ENCODE results near the gene EML6. TPM values are rescaled to one million over a fixed set of nuclear protein-coding genes. Genes with fewer than 3 reads are reported as not detected.

Gene EML6
- total RNA-seq, 1 donor from 2014 or later = 8.1 TPM

- Mint-ChIP-seq H3K27ac (ENCODE audit: unreplicated experiment) (no peak overlapping the region), H3K27me3 (ENCODE audit: low read depth) (no peaks in the 10 kb centered on the region), H3K9me3 (no peaks in the 10 kb centered on the region), H3K36me3 (ENCODE audit: low read depth) (no peaks in the 10 kb centered on the region), H3K4me1 (peaks cover 35% of the 10 kb centered on the region), H3K4me3 (no peak overlapping the region)
- TF ChIP-seq CTCF (conservative IDR thresholded peaks at IDR 0.05) = no peak
- no peak for DNase-seq (ENCODE audit: low read depth, low spot score)
Observed at GRCh38 chr2:55000341-55000740, 276.9 kb downstream of the EML6 start.

DNA sequence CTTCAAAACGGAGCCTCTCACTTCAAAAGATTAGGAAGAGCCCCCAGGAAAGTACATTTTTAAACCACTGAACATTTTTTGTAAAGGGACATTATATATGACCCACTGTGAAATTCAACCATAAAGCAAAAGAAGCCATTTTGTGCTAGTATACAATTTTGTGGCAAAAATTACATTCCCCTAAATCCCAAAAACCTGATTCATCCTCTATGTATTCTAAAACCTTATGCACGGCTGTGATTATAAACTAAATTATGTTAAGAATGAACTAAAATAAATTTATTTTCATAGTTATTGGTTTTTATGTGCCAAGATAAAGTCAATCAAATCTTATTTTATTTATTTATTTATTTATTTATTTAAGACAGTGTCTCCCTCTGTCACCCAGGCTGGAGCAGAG lies 278.3 kb downstream of the EML6 start:
- TF ChIP-seq CTCF (conservative IDR thresholded peaks at IDR 0.05) = no peak
- H3K4me3 Mint-ChIP-seq = no peak overlapping the region
- no peaks in the 10 kb centered on the region for H3K27me3 Mint-ChIP-seq (ENCODE audit: low read depth)
- H3K36me3 Mint-ChIP-seq (ENCODE audit: low read depth) = no peaks in the 10 kb centered on the region
- no peak overlapping the region for H3K27ac Mint-ChIP-seq (ENCODE audit: unreplicated experiment)
- no peak for DNase-seq (ENCODE audit: low read depth, low spot score)
- no peaks in the 10 kb centered on the region for H3K9me3 Mint-ChIP-seq
- peaks cover 27% of the 10 kb centered on the region for H3K4me1 Mint-ChIP-seq

DNA sequence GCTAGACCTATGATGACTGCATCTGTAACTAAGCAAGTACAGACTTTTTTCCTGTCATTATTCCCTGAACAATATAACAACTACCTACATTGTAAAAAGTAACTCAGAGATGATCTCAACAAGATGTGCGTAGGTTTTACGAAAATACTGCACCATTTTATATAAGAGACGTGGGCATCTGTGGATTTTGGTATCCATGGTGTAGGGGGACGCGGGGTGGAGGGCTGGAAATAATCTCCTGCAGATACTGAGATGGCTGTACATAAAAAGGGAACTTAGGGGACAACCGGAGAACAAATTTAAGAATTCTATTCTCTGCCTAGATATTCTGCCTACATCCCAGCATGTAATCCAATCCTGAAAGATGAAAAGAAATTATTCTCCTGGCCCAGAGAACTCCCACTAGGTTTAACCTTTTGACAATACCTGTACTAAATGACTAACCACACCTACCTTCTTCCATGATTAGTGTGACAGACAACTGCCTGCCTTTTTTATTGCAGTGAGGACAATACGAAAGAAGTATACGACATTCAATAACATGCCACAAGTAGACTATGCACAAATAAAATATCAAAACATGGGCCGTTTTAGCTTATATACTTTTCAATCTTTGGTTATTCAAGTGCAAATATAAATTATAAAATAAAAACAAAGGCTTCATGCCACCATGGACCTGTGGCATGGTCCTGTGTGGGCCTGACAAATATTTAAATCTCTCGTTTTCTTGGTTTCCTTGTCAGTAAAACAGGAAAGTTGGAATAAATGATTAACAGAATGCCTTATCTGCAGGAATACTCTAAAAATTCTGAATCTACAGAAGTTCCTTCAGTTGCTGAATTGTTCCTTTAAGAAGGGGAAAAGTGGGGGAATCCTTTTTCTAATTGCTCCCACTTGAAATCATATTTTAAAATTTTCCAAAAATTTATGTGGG lies 280.5 kb downstream of the EML6 start:
- peaks cover 25% of the 10 kb centered on the region for H3K4me1 Mint-ChIP-seq
- H3K4me3 Mint-ChIP-seq = no peak overlapping the region
- no peaks in the 10 kb centered on the region for H3K9me3 Mint-ChIP-seq
- H3K27me3 Mint-ChIP-seq (ENCODE audit: low read depth) = no peaks in the 10 kb centered on the region
- no peak overlapping the region for H3K27ac Mint-ChIP-seq (ENCODE audit: unreplicated experiment)
- no peaks in the 10 kb centered on the region for H3K36me3 Mint-ChIP-seq (ENCODE audit: low read depth)
- no peak for DNase-seq (ENCODE audit: low read depth, low spot score)
- TF ChIP-seq CTCF (conservative IDR thresholded peaks at IDR 0.05) = no peak

DNA sequence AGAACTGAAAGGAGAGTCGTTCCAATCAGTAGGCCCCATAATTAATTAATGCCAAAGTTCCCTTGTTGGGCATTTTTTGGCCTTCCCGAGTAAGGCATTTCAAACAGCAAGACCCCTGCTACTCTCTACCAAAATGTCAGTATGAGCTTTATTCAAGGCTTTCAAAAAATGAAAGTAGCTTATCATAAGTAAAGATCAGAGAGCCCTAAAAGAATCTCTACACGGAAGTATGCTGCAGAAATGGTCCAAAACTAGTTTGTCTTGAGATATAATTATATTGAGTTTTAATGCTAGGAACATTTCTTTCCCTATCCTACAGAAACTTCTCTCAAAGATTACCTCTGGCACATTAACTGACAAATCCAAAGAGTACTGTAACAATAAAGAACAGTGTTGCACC lies 282.8 kb downstream of the EML6 start:
- H3K9me3 Mint-ChIP-seq = no peaks in the 10 kb centered on the region
- no peaks in the 10 kb centered on the region for H3K36me3 Mint-ChIP-seq (ENCODE audit: low read depth)
- no peaks in the 10 kb centered on the region for H3K27me3 Mint-ChIP-seq (ENCODE audit: low read depth)
- H3K27ac Mint-ChIP-seq (ENCODE audit: unreplicated experiment) = no peak overlapping the region
- peaks cover 24% of the 10 kb centered on the region for H3K4me1 Mint-ChIP-seq
- DNase-seq (ENCODE audit: low read depth, low spot score) = no peak
- TF ChIP-seq CTCF (conservative IDR thresholded peaks at IDR 0.05) = no peak
- H3K4me3 Mint-ChIP-seq = no peak overlapping the region

DNA sequence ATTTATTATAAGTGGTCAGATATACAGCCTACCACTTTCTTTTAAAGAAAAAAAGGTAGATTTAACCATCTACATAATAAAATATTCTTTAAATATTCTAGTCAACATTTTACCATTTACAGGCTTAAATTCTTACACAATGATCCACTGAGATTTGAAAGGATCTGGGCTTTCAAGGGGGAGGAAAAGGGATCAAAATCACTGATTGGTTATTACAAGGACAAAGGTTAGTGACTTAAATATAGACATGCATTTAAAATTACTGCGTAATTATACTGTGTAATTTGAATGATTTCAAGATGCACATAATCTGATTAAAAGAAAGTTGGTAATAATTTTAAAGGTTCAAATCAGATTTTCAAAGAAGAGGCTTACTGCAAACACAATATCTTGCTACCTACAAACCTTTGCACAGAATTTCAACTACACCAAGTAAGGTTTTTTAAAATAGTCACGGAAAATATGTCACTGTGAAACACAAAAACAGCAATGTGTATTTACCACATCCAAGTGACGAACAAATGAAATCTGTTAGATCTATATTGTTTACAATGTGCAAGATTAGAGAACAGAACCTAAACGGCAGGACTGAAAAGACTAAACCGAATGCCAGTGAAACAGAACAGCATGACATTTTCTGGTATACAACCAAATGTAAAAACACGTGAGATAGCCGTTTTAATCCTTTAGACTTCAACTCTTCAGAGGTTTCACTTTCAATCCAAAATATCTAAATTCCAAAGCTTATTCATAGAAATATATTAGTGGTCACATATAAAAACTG lies 286.0 kb downstream of the EML6 start:
- H3K36me3 Mint-ChIP-seq (ENCODE audit: low read depth) = no peaks in the 10 kb centered on the region
- no peak overlapping the region for H3K4me3 Mint-ChIP-seq
- peaks cover 38% of the 10 kb centered on the region for H3K4me1 Mint-ChIP-seq
- no peak for TF ChIP-seq CTCF (conservative IDR thresholded peaks at IDR 0.05)
- H3K27ac Mint-ChIP-seq (ENCODE audit: unreplicated experiment) = no peak overlapping the region
- no peak for DNase-seq (ENCODE audit: low read depth, low spot score)
- no peaks in the 10 kb centered on the region for H3K27me3 Mint-ChIP-seq (ENCODE audit: low read depth)
- H3K9me3 Mint-ChIP-seq = no peaks in the 10 kb centered on the region
